Large intestine (tissue), 3 donors: Measurements from ENCODE around the gene TRAF3IP1. TPM values are rescaled to one million over a fixed set of nuclear protein-coding genes. Genes with fewer than 3 reads are reported as not detected.

ENCODE experiments used
- DNase-seq, 2 donors: peaks; one replicate each; pipeline versions ENCODE4 v3.0.0 to v3.0.0-alpha.2; 2013
- H3K27ac ChIP-seq: one replicate; pipeline ENCODE4 v1.5.1; 2013; ENCODE audit warnings: low read length
- H3K27me3 ChIP-seq: 2 replicates; pipeline ENCODE4 v1.6.1; 2013; ENCODE audit warnings: low read length; ENCODE audit not compliant: control insufficient read depth, insufficient read depth
- H3K36me3 ChIP-seq: 2 replicates; pipeline ENCODE4 v1.6.1; 2013; ENCODE audit warnings: low read length; ENCODE audit not compliant: control insufficient read depth, insufficient read depth
- H3K4me1 ChIP-seq: one replicate; pipeline ENCODE4 v1.6.1; 2013; ENCODE audit warnings: low read length; ENCODE audit not compliant: control insufficient read depth, insufficient read depth
- H3K4me3 ChIP-seq: one replicate; pipeline ENCODE4 v1.5.1; 2013; ENCODE audit warnings: low read length
- H3K9me3 ChIP-seq: one replicate; pipeline ENCODE4 v1.6.1; 2013; ENCODE audit warnings: mild to moderate bottlenecking, low read depth, low read length, moderate library complexity; ENCODE audit not compliant: control insufficient read depth
- WGBS: methylation state at CpG from one replicate; pipeline ENCODE4 v1.1.5; 2013; ENCODE audit warnings: low lambda C conversion rate; ENCODE audit not compliant: insufficient coverage; 5-methylcytosine and 5-hydroxymethylcytosine counted together
- polyA plus RNA-seq: library from polyadenylated mRNA; unstranded; fragments of 120-200 nt; gene quantifications from one replicate; pipeline ENCODE4 v1.2.1, GENCODE V29; 2013

The TRAF3IP1 gene
- polyA plus RNA-seq, 1 donor: 10.6 TPM

DNA sequence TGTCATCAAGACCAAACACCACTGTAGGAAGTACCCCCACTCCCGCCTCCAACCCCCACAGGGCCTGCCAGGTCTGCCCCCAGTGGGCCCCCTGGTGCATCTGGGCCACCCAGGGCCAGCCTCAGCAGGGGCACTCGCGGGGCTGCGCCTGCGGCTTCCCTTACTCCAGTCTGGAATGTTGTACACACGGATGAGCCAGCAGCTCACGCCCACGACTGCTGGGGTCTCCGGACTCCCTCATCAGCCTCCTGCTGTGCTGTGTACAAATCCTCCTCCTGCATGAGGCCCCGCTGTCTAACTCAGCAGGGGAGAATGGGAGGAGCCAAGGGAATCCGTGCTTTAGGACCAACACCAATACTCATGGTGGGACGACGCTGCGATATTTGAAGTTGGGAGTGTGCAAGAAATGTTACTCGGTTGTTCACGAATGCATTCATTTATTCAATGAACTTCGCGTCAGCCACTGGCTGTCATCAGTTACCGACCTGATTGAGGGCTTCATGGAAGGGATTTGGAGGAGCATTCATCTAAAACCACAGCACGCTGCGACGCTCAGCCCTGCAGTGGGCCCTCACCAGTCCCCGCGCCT is 105.8 kb downstream of the TRAF3IP1 start:
- H3K4me1 ChIP-seq: peaks cover 5% of the 10 kb centered on the region
- DNase-seq: no peak
- H3K36me3 ChIP-seq: peaks cover 8% of the 10 kb centered on the region
- 0% methylated on average over 2 of the region's 24 CpGs for WGBS
- H3K9me3 ChIP-seq: no peaks in the 10 kb centered on the region
- peak overlapping the region; percentile 93 for H3K27ac ChIP-seq
- H3K4me3 ChIP-seq: peak overlapping the region; percentile 88
- H3K27me3 ChIP-seq: no peaks in the 10 kb centered on the region

DNA sequence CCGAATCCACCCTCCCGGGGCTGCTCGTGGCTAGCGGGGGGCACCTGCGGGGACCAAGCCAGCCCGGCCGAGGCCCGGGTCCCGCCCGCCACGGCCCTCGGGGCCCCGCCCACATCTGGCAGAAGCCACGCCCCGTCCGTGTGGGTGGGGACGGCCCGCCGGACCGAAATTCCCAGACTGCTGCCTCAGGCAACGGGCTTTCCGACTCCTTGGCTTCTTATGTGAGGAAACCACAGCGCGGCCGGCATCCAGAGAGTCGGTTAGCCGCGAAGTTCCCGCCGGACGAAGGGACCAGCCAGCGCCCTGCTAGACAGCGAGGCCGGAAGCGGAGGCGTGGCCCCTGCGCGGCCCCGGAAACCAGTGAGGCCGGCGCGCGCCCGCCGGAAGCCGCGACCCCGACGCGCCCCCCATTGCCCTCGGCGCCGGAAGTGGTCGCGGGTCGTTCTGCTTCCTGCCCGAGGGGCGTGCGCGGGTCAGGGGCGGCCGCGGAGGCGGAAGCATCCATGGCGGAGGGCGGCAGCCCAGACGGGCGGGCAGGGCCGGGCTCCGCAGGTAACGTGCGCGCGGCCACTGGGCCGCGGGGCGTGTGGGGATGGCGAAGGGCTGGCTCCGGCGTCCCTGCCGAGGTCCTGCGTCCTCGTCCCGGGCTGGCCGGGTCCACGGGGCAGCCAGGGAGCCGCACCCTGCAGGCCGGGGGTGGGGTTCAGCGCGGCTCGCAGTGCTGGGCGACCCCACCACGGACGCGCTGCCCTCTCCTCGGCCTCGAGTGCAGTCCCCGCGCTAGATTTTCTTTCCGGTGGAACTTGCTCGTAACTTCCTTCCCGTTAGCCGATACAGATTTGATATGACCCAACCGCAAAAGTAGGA is 106.5 kb downstream of the TRAF3IP1 start, which contains the start of gene ASB1:
ASB1 (plus strand) TSS at position 360 of the 867 bp plus-strand sequence; CDS start at position 504, 144 bp downstream.
- WGBS: no CpG with 5 or more reads among the region's 104 CpGs
- DNase-seq: peak; percentile 58 to 88
- H3K9me3 ChIP-seq: no peaks in the 10 kb centered on the region
- H3K4me1 ChIP-seq: peaks cover 5% of the 10 kb centered on the region
- H3K36me3 ChIP-seq: peaks cover 8% of the 10 kb centered on the region
- H3K4me3 ChIP-seq: peak within 1 kb of the TSS; percentile 88
- peak within 1 kb of the TSS; percentile 93 for H3K27ac ChIP-seq
- no peaks in the 10 kb centered on the region for H3K27me3 ChIP-seq

DNA sequence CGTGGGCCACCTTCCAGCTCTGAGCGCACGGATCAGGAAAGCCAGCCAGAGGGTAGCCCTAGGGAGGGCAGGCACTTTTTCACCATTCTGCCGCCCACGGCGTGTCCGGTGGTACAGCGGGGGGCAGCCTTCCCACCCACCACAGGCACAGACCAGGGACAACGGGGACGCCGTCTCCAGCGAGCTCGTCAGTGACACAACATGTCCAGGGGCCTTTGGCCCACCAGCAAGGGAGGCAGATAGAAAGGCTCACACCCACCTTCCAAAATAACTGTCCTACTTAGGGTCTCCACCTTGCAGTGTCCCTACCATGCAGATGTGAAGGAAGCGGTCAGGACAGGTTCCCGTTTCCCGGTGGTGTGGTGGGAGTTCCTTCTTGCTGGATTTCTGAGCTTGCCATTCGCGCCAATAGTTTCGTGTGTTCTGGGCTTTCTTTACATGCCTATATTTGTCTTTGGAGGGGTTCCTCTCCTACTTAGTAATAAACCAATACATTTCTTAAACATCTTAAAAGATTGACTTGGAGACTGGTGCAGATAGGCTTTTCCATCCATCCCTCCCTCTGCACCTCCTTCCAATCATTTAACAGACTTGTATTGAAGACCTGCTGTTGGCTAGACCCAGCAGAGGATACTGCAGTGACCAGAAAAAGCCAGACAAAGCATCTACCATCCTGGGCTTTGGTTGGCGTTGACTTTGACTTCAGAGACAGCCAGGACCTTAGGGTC is 107.3 kb downstream of the TRAF3IP1 start:
- WGBS: 0% methylated on average over 1 of the region's 20 CpGs
- no peak for DNase-seq

DNA sequence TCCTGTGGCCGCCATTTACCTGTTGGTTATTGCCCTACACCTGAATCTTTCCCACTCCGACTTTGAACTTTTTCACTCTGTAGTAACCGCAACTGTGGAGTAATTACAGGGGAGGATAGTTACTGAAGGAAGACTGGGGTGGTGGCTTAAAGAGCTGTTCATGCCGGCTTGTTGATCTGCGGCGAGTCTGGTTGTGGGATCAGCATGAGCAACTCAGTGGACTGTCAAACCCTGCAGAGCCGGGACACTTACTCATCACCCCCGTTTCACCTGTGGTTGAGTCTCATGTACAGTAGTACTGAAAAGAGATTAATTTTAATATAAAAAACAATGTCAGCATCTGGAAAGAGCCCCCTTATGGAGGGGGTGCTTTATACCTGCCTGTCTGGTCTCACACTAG is 108.5 kb downstream of the TRAF3IP1 start:
- no CpG with 5 or more reads among the region's 8 CpGs for WGBS
- Histone ChIP-seq H3K36me3 (peaks cover 16% of the 10 kb centered on the region), H3K4me1 (peaks cover 5% of the 10 kb centered on the region)

More for the DNA sequence above, 107.3 kb downstream of the TRAF3IP1 start:
- peak overlapping the region; percentile 88 for H3K4me3 ChIP-seq
- H3K9me3 ChIP-seq: no peaks in the 10 kb centered on the region
- H3K36me3 ChIP-seq: peaks cover 8% of the 10 kb centered on the region
- peaks cover 5% of the 10 kb centered on the region for H3K4me1 ChIP-seq
- H3K27me3 ChIP-seq: no peaks in the 10 kb centered on the region
- H3K27ac ChIP-seq: peak overlapping the region; percentile 29

DNA sequence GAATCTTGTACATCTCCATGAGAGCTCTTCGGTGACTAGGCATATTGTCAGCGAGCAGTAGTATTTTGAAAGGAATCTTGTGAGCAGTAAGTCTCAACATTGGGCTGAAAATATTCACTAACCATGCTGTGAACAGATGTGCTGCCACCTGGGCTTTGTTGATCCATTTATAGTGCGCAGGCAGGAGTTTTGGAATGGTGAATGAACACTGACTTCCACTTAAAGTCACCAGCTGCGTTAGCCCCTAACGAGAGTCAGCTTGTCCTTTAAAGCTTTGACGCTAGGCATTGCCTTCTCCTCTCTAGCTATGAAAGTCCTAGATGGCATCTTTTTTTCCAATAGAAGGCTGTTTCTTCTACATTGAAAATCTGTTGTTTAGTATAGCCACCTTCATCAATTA is 110.5 kb downstream of the TRAF3IP1 start:
- peaks cover 35% of the 10 kb centered on the region for H3K36me3 ChIP-seq
- no peaks in the 10 kb centered on the region for H3K9me3 ChIP-seq
- no peak overlapping the region for H3K27ac ChIP-seq
- H3K4me3 ChIP-seq: no peak overlapping the region
- no peaks in the 10 kb centered on the region for H3K27me3 ChIP-seq
- no CpG with 5 or more reads among the region's 6 CpGs for WGBS
- DNase-seq: no peak
- H3K4me1 ChIP-seq: peaks cover 3% of the 10 kb centered on the region

More for the DNA sequence above, 108.5 kb downstream of the TRAF3IP1 start:
- Histone ChIP-seq H3K9me3 (no peaks in the 10 kb centered on the region), H3K27me3 (no peaks in the 10 kb centered on the region), H3K4me3 (no peak overlapping the region), H3K27ac (no peak overlapping the region)
- DNase-seq: no peak

DNA sequence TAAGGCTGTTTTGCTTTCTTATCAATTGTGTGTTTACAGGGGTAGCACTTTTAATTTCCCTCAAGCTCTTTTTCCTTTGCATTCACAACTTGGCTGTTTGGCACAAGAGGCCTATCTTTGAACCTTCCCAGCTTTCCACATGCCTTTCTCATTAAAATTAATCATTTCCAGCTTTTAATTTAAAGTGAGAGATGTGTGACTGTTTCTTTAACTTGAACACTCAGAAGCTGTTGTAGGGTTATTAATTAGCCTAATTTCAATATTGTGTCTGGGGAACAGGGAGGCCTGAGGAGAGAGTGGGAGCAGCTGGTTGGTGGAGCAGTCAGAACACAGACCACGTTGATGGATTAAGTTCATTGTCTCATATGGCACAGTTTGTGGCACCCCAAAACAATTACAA is 111.1 kb downstream of the TRAF3IP1 start:
- WGBS: no CpG with 5 or more reads among the region's 1 CpG

DNA sequence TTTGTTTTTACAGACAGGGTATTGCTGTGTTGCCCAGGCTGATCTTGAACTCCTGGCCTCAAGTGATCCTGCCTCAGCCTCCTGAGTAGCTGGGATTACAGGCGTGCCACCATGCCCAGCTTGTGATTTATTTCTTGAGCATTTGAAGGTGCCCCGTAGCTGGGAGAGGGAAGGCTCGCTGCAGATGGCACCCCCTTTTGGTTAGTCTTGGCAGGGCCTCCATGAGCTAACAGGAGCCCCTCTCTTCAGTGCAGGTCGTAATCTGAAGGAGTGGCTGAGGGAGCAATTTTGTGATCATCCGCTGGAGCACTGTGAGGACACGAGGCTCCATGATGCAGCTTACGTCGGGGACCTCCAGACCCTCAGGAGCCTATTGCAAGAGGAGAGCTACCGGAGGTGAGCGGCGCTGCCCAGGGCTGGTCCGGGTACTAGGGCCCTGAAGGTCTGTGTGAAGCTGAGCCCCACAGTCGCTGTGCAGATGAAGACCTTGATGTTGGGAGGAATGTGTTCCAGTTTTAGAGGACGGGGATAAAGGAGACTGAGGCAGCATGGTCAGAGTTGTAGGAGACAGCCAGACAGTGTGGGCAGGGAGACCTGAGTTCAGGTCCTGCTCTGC is 113.1 kb downstream of the TRAF3IP1 start:
- H3K4me3 ChIP-seq: no peak overlapping the region
- WGBS: no CpG with 5 or more reads among the region's 14 CpGs
- no peak overlapping the region for H3K27ac ChIP-seq
- H3K36me3 ChIP-seq: peaks cover 42% of the 10 kb centered on the region
- no peaks in the 10 kb centered on the region for H3K4me1 ChIP-seq
- no peaks in the 10 kb centered on the region for H3K9me3 ChIP-seq
- no peak for DNase-seq
- H3K27me3 ChIP-seq: no peaks in the 10 kb centered on the region

More for the DNA sequence above, 111.1 kb downstream of the TRAF3IP1 start:
- Histone ChIP-seq H3K27ac (no peak overlapping the region), H3K4me1 (no peaks in the 10 kb centered on the region), H3K36me3 (peaks cover 39% of the 10 kb centered on the region), H3K27me3 (no peaks in the 10 kb centered on the region), H3K4me3 (no peak overlapping the region), H3K9me3 (no peaks in the 10 kb centered on the region)
- DNase-seq: no peak

DNA sequence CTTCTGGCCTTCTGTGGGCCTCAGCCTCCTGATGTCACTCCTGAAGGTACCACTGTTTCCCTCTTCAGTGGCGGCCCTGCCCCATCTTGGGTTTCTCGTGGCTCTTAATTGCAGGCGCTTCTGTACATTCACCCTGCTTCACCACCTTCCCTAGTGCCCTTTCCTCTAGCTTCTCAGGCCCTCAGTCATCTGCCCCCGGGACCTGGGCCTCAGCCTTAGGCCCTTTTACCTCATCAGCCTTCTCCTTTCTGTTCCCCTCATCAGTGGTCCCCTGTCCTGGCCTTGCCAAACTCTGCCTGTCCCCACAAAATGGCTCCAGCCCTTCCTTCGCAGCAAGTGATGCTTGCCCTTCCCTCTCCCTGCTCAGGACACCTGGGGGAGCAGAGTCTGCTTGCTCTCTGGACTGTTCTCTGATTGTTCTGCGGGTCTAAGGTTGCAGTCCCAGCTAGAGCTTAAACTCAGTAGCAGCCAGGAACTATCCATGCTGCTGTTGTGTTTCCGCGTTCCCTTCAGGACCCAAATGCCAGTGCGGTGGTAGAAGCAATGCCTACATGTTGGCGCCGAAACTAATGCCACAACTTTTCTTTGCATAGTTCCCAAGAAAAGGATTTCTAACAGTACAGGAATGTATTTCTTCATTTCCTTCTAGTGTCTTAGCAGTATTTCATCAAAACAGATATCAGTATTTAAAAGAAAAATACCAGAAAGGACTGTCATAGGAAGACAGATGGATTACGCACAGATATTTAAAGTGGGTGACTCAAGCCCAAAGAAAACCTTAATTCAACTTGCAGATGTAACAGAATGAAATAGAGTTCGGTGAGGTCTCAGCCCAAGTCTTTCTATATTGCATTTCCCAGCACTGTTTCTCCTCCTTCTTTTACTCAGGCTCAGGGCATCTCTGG is 113.9 kb downstream of the TRAF3IP1 start:
- no peaks in the 10 kb centered on the region for H3K4me1 ChIP-seq
- no peak overlapping the region for H3K27ac ChIP-seq
- no peak for DNase-seq
- H3K36me3 ChIP-seq: peaks cover 44% of the 10 kb centered on the region
- H3K9me3 ChIP-seq: no peaks in the 10 kb centered on the region
- no peak overlapping the region for H3K4me3 ChIP-seq
- 96% methylated on average over 5 of the region's 13 CpGs for WGBS
- no peaks in the 10 kb centered on the region for H3K27me3 ChIP-seq

DNA sequence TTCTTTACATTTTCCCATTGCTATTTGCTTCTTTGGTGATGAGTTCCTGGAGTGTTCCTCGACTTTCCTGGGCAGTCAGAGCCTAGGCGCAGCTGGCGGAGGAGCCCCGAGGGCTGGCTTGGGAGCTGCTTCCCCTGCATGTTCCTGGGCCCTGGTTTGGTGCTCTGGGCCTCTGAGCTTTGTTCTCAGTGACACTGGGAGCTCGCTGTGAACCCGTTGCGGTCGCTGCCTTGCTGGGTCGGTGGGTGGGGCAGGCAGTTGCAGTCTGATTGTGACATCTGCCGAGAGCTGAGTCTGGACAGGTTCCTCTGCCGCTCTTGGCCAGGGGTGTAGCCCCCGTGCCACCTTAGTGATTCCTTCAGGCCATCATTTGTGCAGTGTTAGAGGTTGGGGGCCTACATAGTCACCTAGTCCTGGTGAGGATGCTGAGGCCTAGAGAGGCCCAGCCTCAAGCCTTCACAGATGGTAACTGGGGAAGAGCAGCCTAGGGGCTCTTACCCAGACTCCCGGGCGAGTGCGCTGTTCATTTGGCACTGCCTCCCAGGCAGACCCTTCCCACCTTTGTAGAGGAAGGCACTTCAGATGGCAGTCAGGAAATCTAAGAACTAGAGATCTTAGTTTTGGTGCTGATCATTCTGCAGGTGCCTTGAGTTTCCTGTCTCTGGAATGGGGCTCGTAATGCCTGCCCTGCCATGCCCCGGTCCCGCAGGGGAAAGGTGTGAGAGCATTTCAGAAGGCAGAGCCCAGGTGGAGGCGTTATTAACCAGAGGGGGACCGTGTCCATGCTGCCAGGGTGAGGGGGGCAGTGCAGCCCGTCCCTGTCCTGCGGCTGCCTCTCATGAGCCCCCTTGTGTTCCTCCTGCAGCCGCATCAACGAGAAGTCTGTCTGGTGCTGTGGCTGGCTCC is 114.8 kb downstream of the TRAF3IP1 start:
- H3K27ac ChIP-seq: no peak overlapping the region

More for the DNA sequence above, 114.8 kb downstream of the TRAF3IP1 start:
- H3K4me3 ChIP-seq: no peak overlapping the region
- peaks cover 48% of the 10 kb centered on the region for H3K36me3 ChIP-seq
- no peaks in the 10 kb centered on the region for H3K27me3 ChIP-seq
- no peaks in the 10 kb centered on the region for H3K9me3 ChIP-seq
- no peaks in the 10 kb centered on the region for H3K4me1 ChIP-seq
- DNase-seq: no peak
- WGBS: no CpG with 5 or more reads among the region's 24 CpGs
